ENCODE data around the gene LEPR. TPM values are rescaled to one million over a fixed set of nuclear protein-coding genes. Genes with fewer than 3 reads are reported as not detected.

LEPR gene
- total and polyA plus RNA-seq, 2 donors (not counting 3 experiments of a cell fraction or from before 2014, with no cell fraction given), result 11.1 to 18.7 TPM

DNA sequence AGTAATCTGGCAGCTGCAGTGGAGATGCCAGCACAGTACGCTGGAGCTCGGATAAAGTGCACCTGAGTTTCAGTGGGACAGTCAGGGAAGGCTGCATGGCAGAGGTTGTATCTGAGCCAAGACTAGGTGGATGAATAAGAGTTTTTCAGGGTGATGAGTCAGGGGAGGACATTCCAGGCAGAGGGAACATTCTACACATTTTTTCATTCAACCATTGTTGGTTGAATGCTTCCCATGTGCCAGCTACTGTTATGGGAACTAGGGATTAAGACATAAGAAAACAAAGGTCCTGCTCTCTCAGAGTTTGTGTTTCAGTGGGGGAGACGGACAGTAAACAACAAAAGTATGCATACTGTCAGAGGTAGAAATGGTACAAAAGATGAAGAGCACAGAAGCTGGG, 5.2 kb downstream of the LEPR start:
- DNase-seq (ENCODE audit: low read depth, low spot score), result peak; percentile 85
- Histone ChIP-seq H3K9me1 (replicated peaks; ENCODE audit: control insufficient read depth, extremely low read depth, insufficient read depth, low read length) (no peaks in the 10 kb centered on the region), H3K9me3 (replicated peaks; ENCODE audit: control insufficient read depth, insufficient read depth, low read length) (no peaks in the 10 kb centered on the region), H3K36me3 (ENCODE audit: control insufficient read depth in 2 of 2, extremely low read depth in 1 of 2, insufficient read depth in 2 of 2, low read length in 2 of 2) (peaks cover 2 to 10% of the 10 kb centered on the region in 2 experiments), H3K9ac (replicated peaks; ENCODE audit: extremely low read depth, insufficient read depth, low read length) (peak overlapping the region; percentile 78), H3K4me1 (ENCODE audit: control insufficient read depth, extremely low read depth, insufficient read depth, low read length) (peaks cover 67% of the 10 kb centered on the region), H3K27ac (ENCODE audit: insufficient read depth, low read depth, low read length) (peak overlapping the region; percentile 85), H3K79me2 (ENCODE audit: control insufficient read depth, insufficient read depth, low read length) (peaks cover 44% of the 10 kb centered on the region), H3K4me2 (ENCODE audit: insufficient read depth, low read length) (peak overlapping the region; percentile 19), H3K4me3 (replicated peaks in 1 of 3; ENCODE audit: insufficient read depth in 1 of 3, low read depth in 1 of 3, low read length in 3 of 3) (no peak overlapping the region), H3K27me3 (ENCODE audit: control insufficient read depth in 2 of 2, insufficient read depth in 2 of 2, low read length in 2 of 2) (no peaks in the 10 kb centered on the region), H2AFZ (ENCODE audit: low read depth, low read length) (no peak overlapping the region), H4K20me1 (replicated peaks; ENCODE audit: control insufficient read depth, extremely low read depth, insufficient read depth, low read length) (no peaks in the 10 kb centered on the region)
- CTCF ChIA-PET, result interaction anchor here (0.9 to 2.0 kb wide), 3 partner anchors 11 to 262 kb away, joined by 3 to 6 read pairs (median 5); no protein-coding TSS in a partner anchor
- dilution Hi-C loops (cut with MboI; ENCODE audit: extremely low pct_ligation_motif_present, low sequenced_read_pairs) (no loop called here), intact Hi-C loops (cut with micrococcal nuclease) (loop anchor here (10.0 kb wide), 2 partner anchors 369 to 1139 kb away; partner anchors contain the start of gene PDE4B)
- TF ChIP-seq, protein P1, sequence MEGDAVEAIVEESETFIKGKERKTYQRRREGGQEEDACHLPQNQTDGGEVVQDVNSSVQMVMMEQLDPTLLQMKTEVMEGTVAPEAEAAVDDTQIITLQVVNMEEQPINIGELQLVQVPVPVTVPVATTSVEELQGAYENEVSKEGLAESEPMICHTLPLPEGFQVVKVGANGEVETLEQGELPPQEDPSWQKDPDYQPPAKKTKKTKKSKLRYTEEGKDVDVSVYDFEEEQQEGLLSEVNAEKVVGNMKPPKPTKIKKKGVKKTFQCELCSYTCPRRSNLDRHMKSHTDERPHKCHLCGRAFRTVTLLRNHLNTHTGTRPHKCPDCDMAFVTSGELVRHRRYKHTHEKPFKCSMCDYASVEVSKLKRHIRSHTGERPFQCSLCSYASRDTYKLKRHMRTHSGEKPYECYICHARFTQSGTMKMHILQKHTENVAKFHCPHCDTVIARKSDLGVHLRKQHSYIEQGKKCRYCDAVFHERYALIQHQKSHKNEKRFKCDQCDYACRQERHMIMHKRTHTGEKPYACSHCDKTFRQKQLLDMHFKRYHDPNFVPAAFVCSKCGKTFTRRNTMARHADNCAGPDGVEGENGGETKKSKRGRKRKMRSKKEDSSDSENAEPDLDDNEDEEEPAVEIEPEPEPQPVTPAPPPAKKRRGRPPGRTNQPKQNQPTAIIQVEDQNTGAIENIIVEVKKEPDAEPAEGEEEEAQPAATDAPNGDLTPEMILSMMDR (IDR thresholded peaks at IDR 0.05; ENCODE audit: extremely low read depth in 1 of 2, insufficient read depth in 1 of 2, low read depth in 1 of 2, low read length in 2 of 2), result no peak
- TF ChIP-seq POLR2A (IDR thresholded peaks at IDR 0.05; ENCODE audit: low read depth, low read length) (no peak), EZH2 (IDR thresholded peaks at IDR 0.05; ENCODE audit: borderline replicate concordance, low read depth, low read length, severe bottlenecking) (no peak), FOS (IDR thresholded peaks at IDR 0.05; ENCODE audit: borderline replicate concordance, insufficient read depth, low read length) (peak; percentile 83), GATA2 (IDR thresholded peaks at IDR 0.05; ENCODE audit: insufficient read depth, insufficient read length, low read depth, low read length) (no peak), POLR2AphosphoS5 (IDR thresholded peaks at IDR 0.05; ENCODE audit: insufficient read depth, low read depth, low read length) (peak; percentile 44), JUN (IDR thresholded peaks at IDR 0.05; ENCODE audit: borderline replicate concordance, insufficient read depth, insufficient read length, low read depth) (peak; percentile 93)
- TF ChIP-seq, protein P2, sequence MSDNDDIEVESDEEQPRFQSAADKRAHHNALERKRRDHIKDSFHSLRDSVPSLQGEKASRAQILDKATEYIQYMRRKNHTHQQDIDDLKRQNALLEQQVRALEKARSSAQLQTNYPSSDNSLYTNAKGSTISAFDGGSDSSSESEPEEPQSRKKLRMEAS (IDR thresholded peaks at IDR 0.05; ENCODE audit: insufficient read depth, insufficient read length), result peak; percentile 30
- BruUV-seq (replicated peaks), result no TSS peak
- POLR2A ChIA-PET, result no interaction called here
- FAIRE-seq, result peak; percentile 72
